Astrocyte of the spinal cord (primary cell): ENCODE data around the gene TAL1.

Source experiments
- DNase-seq: peaks from one replicate; pipeline ENCODE4 v3.0.0; 2011; ENCODE audit warnings: low read depth, low spot score
- H3K4me3 ChIP-seq: 2 replicates; pipeline ENCODE4 v1.5.1; 2011; ENCODE audit warnings: low read depth, mild to moderate bottlenecking, low read length, moderate library complexity
- CTCF ChIP-seq: IDR thresholded peaks from 2 replicates; pipeline ENCODE4 v1.5.1; 2012; ENCODE audit warnings: low read depth, mild to moderate bottlenecking, low read length, inconsistent platforms
- in situ Hi-C: cut with HindIII; loops from 2 replicates; pipeline ENCODE4 v1.10.0; 2017; ENCODE audit warnings: low sequenced_read_pairs

The TAL1 gene

GRCh38 chr1:47229886-47230691, 1.9 kb downstream of the TAL1 start:
- in situ Hi-C loops, result no loop called here

GRCh38 chr1:47229031-47229885, 2.8 kb downstream of the TAL1 start:
- no peak for TF ChIP-seq CTCF
- DNase-seq, result no peak
- no peak overlapping the region for H3K4me3 ChIP-seq
- in situ Hi-C loops, result no loop called here

More at GRCh38 chr1:47229886-47230691, 1.9 kb downstream of the TAL1 start:
- no peak overlapping the region for H3K4me3 ChIP-seq
- peak; percentile 16 for DNase-seq
- TF ChIP-seq CTCF, result no peak

GRCh38 chr1:47228644-47229030, 3.4 kb downstream of the TAL1 start:
- TF ChIP-seq CTCF, result no peak
- in situ Hi-C loops, result no loop called here
- DNase-seq, result no peak
- H3K4me3 ChIP-seq, result no peak overlapping the region

- in situ Hi-C loops, result no loop called here
- TF ChIP-seq CTCF, result no peak
- DNase-seq, result no peak
- H3K4me3 ChIP-seq, result no peak overlapping the region
These were observed 4.4 kb downstream of the TAL1 start for GRCh38 chr1:47227341-47228232.

GRCh38 chr1:47226839-47227215, 5.2 kb downstream of the TAL1 start:
- no peak for TF ChIP-seq CTCF
- in situ Hi-C loops, result no loop called here
- no peak overlapping the region for H3K4me3 ChIP-seq
- DNase-seq, result no peak
